GM23248 (cell line): Measurements from ENCODE around the gene ARHGAP26.

Experiments used
- EZH2 ChIP-seq: fragments of 200-600 bp; sonication (generic); IDR thresholded peaks from 2 replicates; pipeline ENCODE4 v1.6.1; 2018; ENCODE audit warnings: antibody characterized with exemption, mild to moderate bottlenecking; ENCODE audit not compliant: insufficient read depth, poor library complexity, severe bottlenecking
- EZH2phosphoT487 ChIP-seq: fragments of 200-600 bp; sonication (generic); IDR thresholded peaks from 2 replicates; pipeline ENCODE4 v1.6.1; 2018; ENCODE audit warnings: antibody characterized with exemption, moderate library complexity, mild to moderate bottlenecking, low read depth; ENCODE audit not compliant: insufficient read depth

DNA sequence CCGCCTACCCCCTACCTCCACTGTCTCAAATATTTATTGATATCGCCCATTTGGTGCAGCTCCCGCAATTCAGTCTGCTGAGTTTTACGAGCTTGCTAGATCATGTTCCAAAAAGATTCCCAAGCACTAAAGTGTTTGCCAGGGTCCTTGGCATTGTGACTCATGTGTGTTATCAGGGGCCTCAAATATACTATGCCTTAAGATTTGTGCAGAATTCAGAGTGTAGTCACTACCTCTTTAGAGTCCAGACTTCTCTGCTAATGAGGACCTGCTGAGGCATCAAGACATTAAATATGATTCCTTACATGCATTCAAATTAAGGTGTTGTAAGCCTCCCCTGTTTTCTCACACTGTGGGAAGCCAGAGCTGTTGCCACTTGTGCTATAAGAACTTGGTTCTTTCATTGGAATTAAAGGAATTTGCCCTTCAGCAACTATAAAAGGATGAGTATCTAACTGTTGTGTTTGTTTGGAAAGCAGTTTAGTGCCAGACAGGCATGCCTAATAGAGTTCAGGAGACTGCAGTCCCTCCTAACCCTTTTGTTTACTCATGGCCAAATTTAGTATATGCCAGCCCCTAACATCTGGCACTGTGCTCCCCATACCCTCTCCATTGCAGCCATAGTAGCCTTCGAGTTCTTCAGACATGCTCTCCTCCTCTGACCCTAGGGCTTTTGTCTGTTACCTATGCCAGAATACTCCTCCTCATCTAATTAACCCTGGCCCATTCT, 316.9 kb downstream of the ARHGAP26 start:
- no peak for TF ChIP-seq EZH2
- TF ChIP-seq EZH2phosphoT487, result 0 out of 2 replicates have a peak, but pooled peaks have one; percentile 39
